Muscle of arm (tissue), 14 donors: ENCODE data around the gene EOGT. TPM values are rescaled to one million over a fixed set of nuclear protein-coding genes. Genes with fewer than 3 reads are reported as not detected.

ENCODE experiments used
- DNase-seq: peaks from one replicate; pipeline ENCODE4 v3.0.0-alpha.2; 2013
- long read RNA-seq, 11 donors: transcript quantifications; one replicate each; lab custom pipeline, GENCODE V29; 2026
- polyA plus RNA-seq, 12 donors: library from polyadenylated mRNA; unstranded; fragments of 120-200 nt; gene quantifications; one replicate each; pipeline ENCODE4 v1.2.1, GENCODE V29; 2013; ENCODE audit not compliant: insufficient read length in 12 of 12

The EOGT gene
- polyA plus RNA-seq: 10 to 100 TPM in 11 of 12 donors, not detected in 1; 15.4 to 30.1 (median 20.2) TPM
- long read RNA-seq, donor 1, transcript EOGT-210 (1 exons, 1,931 nt): major isoform, 6 of 6 reads
- long read RNA-seq, donor 1, partial matches to known transcripts: 0 of 6 reads
- long read RNA-seq, donor 1, other reads (novel, unspliced or antisense): 0 of 6 reads
- long read RNA-seq, donor 2, transcript EOGT-210 (1 exons, 1,931 nt): major isoform, 13 of 14 reads
- long read RNA-seq, donor 2, partial matches to known transcripts: 0 of 14 reads
- long read RNA-seq, donor 2, other reads (novel, unspliced or antisense): 0 of 14 reads
- long read RNA-seq, donor 3, partial matches to known transcripts: 0 of 4 reads
- long read RNA-seq, donor 3, other reads (novel, unspliced or antisense): 0 of 4 reads
- long read RNA-seq, donor 4, transcript EOGT-210 (1 exons, 1,931 nt): major isoform, 5 of 5 reads
- long read RNA-seq, donor 4, partial matches to known transcripts: 0 of 5 reads
- long read RNA-seq, donor 4, other reads (novel, unspliced or antisense): 0 of 5 reads
- long read RNA-seq, donor 5, transcript EOGT-210 (1 exons, 1,931 nt): major isoform, 15 of 15 reads
- long read RNA-seq, donor 5, partial matches to known transcripts: 0 of 15 reads
- long read RNA-seq, donor 5, other reads (novel, unspliced or antisense): 0 of 15 reads
- long read RNA-seq, donor 6, partial matches to known transcripts: 0 of 4 reads
- long read RNA-seq, donor 6, other reads (novel, unspliced or antisense): 0 of 4 reads
- long read RNA-seq, donor 7, partial matches to known transcripts: 0 of 4 reads
- long read RNA-seq, donor 7, other reads (novel, unspliced or antisense): 0 of 4 reads
- long read RNA-seq, donor 8, full-length matches to known transcripts: 35 of 35 reads
- long read RNA-seq, donor 8, partial matches to known transcripts: 0 of 35 reads
- long read RNA-seq, donor 8, other reads (novel, unspliced or antisense): 0 of 35 reads
- long read RNA-seq, donor 9, full-length matches to known transcripts: 4 of 4 reads
- long read RNA-seq, donor 9, partial matches to known transcripts: 0 of 4 reads
- long read RNA-seq, donor 9, other reads (novel, unspliced or antisense): 0 of 4 reads
- long read RNA-seq, donor 10, full-length matches to known transcripts: 11 of 11 reads
- long read RNA-seq, donor 10, partial matches to known transcripts: 0 of 11 reads
- long read RNA-seq, donor 10, other reads (novel, unspliced or antisense): 0 of 11 reads
- long read RNA-seq, donor 11, partial matches to known transcripts: 0 of 4 reads
- long read RNA-seq, donor 11, other reads (novel, unspliced or antisense): 0 of 4 reads

DNA sequence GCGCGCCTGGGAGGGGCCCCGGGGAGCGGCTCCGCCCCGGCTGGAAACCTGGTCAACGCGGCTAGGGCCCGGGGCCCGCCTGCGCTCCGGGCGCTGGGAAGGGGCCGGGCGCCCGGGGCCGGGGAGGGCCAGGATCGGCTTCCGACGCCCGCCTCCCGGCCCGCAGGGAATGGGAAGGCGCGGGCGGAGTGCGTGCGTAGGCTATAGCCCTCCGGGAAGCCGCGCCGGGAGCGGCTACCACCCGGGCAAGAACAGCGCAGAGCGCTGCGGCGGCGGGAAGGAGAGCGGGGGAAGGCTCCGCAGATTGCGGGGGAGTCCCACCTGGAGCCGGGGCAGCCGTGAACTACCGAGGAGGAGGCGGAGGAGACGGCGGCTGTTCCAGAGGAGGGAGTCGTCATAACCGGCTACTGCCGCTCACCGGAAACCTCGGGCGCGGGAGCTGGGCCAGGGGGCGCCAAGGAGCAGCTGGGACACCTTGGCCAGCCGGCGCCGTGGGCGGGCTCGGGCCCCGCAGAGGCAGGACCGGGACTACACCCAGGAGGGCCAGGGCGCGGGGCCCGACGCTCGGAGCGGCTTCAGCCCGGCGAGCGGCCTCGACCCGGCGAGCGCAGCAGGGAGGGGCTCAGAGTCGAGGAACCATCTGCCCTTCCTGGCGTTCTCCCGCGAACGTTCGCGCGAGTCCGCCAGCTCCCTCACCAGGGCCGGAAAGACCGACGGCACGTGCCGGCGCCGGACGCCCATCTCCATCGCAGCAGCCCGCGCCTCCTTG, at the start of gene EOGT:
TSS of gene EOGT (minus strand) at position 432 of the 769 bp plus-strand sequence. CDS start 3,838 bp downstream, outside the sequence.
- DNase-seq: peak; percentile 78

DNA sequence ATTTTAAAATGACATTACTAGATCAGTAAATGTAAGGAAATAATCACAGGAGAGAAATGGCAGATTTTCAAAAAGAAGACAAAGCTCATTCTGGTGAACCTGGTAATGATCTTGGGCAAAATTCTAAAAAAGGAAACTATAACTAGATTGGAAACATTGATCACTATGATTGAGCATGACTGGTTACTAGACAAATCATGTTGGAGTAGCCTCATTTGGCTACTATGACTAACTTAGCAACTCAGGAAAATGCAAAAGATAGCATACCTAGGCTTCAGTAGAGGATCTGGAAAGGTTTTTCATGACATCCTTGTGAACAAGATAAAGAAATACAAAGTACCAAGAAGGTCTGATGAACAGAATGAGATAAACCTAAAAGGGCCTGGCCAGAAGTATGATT, 46.2 kb upstream of the EOGT start:
- DNase-seq: no peak

DNA sequence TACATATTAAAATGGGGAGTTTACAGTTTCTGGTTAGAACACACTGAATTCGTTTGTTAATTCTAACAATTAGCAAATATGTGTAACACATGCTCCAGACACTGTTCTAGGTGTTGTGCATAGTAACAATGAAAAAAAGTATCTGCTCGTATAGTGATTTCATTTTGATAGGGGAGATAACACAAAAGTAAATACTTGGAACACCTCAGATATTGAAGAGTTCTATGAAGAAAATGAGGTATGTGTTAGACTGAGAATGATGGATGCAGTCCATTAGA, 45.4 kb upstream of the EOGT start:
- DNase-seq: no peak

DNA sequence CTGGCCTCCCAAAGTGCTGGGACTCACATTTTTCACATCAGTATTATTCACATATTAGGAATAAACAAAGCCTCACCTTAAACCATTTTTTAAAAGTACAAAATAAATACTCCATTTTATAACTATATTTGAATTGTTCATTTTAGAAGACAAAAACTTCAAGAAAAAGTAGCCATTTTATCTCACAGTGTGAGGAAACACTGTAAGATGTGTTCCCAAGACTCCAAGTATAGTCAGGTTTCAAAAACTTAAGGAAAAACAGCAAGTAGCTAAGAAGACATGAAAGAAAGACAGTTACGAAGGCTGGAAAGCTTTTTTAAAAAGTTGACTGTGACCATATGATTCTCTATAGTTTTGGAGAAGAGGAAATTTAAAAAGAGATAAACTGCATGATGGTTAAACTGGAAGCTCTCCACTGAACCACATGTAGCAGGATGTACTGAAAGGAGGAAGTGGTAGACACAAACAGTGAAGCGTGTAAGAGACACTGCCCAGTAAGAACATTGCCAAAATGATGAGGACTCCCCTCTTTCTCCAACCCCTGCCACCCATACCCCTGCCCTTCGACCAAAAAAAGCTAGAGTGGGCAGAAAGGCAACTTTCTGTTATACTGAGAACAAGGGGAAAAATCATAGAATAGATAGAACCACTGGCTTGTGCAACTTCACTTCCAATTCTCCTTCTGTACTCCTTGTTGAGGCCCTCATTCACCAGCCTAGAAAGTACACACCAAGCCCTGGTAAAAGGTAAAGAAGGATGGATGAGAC, 44.9 kb upstream of the EOGT start:
- DNase-seq: no peak

DNA sequence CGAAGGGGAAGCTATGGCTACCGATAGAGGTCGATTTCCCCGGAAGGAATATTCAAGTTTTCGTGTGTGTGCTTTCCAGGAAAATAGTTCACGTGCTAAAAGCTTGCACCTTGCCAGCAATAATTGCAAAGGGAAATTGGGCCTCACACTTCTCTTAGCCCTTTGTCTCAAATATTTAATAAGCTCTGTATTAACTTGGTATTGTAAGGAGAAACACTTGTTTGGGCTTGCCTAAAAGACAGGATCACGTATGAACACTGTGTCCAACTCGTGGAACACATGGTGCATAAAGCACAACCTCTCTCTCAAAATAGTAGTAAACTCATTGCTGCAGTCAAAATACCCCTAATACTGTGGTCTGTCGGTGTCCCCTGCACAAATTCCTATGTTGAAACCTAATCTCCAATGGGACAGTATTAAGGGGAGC, 39.0 kb upstream of the EOGT start:
- no peak for DNase-seq

DNA sequence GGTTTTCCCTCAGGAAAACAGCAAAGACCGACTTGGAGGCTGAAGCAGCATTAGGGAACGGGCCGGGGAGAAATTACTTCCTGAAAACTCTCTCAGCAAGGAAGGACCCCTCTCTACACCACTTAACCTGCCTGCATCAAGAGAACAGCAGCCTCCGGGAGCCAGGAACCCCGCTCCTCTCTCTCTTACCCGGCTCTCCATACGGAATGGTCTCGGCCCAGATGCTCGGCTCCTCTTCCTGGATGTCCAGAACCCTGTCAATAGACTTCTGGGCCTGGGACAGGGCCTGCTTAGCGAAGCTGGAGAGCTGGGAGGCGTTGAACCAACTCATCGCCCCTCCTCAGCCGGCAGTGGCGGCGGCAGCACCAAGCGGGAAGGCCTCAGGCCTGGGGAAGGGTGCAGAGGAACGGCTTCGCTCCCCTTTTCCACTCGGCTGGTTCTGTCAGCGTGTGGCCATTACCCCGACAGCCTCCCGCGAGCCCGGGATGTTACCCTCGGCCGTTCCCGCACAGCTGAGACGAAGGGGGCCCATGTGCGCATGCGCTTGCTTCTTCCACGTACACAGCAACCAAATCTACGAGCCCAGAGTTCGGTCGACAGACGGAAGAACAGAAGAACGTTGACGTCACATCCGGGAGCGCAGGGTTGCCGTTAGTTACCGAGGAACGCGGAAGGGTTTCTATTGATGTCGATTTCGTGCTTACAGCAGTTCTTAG, 38.4 kb upstream of the EOGT start, which contains the start of gene TMF1:
TSS of gene TMF1 (minus strand) at position 578 of the 716 bp plus-strand sequence. CDS start at position 331, 247 bp downstream.
- DNase-seq: peak; percentile 99

DNA sequence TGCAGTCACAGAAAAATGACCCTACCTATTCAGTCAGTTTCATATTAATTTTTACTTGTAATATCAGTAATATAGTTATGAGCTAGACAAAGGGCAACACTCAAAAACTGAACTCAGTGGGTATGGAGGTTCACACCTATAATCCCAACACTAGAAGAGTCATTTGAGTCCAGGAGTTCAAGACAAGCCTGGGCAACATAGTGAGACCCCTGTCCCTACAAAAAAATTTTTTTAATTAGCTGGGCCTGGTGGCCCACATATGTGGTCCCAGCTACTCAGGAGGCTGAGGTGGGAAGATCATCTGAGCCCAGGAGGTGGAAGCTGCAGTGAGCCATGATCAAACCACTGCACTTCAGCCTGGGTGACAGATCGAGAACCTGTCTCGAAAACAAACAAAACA, 35.5 kb upstream of the EOGT start:
- no peak for DNase-seq

DNA sequence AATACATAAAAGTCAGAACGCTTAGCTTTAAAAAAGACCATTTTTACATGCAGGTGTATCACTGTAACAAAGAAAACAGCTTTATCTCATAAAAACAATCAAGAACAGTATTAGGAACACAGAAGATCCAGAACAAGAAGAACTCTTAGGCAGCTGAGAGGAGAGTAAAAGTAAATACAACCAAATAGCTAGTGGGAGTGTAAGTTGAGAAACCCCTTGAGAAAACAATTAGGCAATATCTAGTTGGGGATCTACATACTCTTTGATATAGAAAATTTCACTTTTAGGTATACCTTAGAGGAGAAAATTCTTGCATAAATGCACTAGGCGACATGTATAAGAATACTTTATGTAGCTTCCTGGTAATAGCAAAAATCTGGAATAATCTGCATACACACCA, 31.1 kb upstream of the EOGT start:
- DNase-seq: no peak

DNA sequence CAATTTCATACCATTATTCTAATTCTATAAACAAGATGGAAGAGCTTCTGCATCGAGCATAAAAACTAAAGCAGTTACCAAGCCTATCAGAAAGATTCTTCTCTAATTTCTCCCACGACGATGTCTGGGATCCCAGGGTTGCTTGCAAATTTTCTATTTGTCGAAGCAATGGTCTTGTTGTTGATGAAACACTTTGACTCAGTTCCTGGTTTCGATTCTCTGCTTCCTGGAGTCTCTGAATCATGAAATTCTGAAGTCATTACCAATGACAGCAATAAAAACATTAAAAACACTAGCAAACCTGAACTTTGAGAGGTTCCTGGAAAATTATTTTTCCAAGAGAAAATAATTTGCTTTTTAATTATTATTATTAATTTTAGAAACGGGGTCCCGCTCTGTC, 20.0 kb upstream of the EOGT start:
- no peak for DNase-seq

DNA sequence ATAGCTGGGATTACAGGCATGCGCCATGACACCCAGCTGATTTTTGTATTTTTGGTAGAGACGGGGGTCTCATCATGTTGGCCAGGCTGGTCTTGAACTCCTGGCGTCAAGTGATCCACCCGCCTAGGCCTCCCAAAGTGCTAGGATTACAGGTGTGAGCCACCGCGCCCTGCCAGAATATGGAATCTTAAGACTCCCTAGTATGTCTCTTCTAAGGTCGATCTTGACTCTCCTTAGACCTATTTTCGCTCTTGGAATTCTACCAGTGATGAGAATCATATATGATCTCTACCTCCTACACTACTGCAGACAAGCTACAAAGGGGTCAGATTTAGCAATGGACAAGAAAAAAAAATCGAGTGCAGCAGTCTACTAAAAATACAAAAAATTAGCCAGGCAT, 19.3 kb upstream of the EOGT start:
- no peak for DNase-seq

DNA sequence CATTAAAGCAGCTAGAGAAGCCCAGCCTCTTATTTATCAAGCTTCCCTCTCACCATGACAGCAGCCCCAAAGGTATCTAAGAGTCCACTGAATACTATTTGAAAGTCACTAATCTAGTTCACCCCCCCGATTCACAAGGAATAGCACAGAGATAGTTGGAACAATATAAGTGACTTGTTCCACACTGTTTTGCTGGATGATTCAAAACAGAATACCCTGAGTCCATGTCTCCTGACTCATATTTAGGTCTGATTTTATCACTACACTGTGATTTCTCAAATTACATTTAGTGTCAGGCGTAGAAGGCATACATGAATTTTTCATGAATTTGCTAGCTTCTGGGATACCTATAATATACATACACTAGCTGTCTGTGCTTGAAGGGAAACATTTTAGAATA, 18.7 kb upstream of the EOGT start:
- no peak for DNase-seq

DNA sequence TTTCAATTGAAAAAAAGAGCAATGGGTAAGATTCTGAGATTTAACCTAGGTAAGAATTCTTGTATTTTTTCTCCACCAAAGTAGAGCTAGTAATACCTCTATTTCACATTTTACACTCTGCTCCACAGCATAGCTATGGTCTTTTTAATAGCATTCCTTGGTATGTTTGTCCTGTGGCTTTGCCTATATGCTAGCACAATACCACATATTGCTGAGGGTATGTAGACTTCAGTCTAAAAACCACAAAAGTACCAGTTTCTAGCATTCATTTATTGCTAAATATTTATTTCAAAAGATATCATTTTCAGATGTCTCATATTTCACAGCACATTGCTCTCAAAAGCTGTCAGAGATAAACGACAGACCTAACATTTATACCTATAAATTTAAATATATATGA, 18.2 kb upstream of the EOGT start:
- no peak for DNase-seq

DNA sequence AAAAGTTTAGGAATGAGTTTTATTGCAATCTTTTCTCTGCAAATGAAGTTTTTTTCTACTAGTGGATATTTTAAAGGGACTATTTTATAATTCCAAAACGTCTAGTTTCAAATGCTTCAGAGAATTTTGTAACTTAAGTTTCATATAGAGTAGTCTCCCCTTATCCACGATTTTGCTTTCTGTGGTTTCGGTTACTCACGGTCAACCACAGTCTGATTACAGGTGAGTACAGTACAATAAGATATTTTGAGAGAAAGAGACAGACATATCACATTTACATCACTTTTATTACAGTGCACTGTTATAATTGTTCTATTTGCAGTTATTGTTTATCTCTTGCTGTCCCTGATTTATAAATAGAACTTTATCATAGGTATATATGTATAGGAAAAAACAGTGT, 7.4 kb upstream of the EOGT start:
- no peak for DNase-seq

DNA sequence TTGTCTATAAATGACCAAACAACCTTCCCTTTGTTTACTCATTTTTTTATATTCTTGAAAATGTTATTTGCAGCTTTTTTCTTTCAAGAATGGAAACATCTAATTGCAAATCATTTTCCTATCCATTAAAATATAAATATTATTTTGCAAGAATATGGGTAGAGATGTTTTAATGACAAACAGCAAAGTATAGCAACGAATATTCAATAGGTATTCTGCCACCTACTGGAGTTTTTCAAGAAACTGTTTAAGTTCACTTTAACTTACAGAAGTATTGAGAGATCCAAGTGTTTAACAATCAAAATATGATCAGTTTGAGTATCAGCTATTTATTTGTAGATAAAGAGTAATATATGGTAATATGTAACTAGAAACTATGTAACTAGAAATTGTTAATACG, 6.9 kb upstream of the EOGT start:
- DNase-seq: no peak

DNA sequence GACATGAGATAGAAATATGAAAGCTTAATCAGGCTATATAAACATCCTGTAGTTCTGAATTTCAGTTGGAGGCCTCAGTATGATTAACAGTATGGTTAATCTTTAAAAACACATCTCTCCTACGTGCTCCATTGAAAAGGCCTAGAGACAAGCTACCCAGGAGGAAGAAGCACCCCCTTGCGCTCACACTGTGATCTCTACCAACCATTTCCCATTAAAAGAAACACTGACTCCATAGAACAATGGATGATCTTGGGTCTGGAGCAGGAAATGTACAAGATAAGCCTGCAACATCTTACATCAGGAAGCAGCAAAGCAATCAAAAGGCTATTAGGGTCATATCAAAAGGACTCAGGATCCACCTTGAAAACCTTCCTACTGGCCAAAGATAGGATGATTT, 3.4 kb upstream of the EOGT start:
- no peak for DNase-seq

DNA sequence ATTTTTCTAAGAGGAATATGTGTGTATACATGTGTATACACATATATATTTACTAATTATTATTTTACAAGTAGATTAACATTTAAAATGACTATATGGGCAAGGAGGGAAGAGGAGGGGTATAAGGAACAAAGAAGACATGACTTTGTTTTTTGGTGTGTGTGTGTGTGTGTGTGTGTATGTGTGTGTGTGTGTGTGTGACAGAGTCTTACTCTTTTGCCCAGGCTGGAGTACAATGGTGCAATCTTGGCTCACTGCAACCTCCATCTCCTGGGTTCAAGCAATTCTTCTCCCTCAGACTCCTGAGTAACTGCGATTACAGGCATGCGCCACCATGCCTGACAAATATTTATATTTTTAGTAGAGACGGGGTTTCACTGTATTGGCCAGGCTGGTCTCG, 2.6 kb upstream of the EOGT start:
- no peak for DNase-seq

DNA sequence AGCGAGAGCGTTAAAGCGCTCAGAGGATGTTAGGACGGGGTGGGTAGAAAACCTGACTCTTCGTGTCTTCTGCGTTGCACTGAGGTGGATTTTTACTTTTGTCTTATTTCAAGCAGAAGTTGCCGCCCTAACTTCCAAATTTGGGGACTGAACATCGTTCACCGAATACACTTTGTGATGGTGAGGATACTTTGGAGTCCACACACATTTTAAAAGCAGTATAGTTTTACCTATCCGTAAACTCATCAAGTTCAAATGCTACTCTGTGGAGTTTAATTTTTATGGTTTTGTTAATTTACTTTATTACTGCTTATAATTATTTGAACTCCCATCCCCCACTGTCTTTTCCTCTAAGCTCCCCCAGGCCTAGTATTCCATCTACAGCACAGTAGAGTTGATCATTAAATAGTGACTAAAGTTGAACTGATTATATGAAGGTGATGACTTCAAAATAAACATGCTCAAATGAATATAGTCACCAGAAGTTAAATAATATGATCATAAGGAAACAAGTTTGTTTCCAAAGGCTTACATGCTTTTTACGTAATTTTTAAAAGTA, 617 bp upstream of the EOGT start:
- no peak for DNase-seq

DNA sequence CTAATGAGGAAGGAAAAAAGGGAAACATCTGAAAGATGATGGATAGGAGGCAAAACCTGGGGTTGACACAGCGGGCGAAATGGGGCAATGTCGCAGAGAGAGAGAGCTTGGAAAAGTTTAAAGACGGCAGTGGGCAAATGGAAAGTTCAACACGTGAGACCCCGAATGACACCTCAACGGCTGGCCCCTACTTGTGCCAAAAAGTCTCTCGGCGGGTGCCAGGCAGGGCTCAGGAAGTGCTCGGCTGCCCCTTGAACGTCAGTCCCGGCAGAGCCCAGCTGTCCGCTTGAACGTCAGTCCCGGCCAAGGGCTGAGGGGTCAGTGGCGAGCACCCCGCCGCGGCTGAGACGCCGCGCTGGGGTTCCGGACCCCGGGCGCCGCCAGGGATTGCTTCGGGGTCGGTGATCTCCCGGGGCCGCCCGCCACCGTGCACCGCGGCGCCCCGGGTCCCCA, 658 bp downstream of the EOGT start:
- DNase-seq: peak; percentile 52

DNA sequence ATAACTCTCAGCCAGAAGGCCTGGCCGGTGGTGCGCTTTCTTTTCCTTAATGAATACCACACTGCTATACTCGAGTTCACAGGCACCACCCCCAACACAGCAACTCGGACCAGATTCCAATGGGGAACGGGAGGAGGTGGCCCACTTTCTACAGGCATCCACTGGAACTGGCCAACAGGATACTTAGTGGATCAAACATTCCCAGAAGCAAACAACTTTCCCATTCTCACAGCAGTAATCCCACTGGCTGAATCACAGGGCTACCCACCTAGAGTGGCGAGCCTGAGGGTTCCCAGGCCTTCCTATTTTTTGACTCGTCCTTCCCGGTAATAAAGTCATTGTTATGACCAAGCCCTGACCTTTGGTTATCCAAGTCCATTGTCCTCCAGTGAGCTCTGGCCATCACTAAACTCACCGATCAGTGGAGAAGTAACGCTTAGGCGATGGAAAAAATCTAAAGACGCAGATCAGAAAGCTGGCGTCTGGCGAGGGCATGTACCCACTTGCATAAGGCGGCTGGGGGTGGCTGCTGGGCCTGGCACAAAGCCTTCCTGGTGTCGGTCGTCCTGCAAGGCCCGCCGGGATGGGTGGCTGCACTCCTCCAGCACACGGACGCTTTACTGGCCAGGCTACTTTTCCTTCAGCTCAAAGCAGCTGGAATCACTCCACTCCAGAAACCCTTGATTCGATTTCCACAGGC, 1.2 kb downstream of the EOGT start:
- peak; percentile 43 for DNase-seq
